C4-2B (cell line): Measurements from ENCODE around the gene MSI2.

Experiments
- H3K27ac ChIP-seq: fragments of 450-650 bp; 2 replicates; pipeline ENCODE4 v1.5.1; 2017
- ZFX ChIP-seq: fragments of 450-650 bp; IDR thresholded peaks from 2 replicates; pipeline ENCODE4 v1.6.1; 2017
- TF ChIP-seq, protein P1 (sequence below): fragments of 450-650 bp; conservative IDR thresholded peaks from 2 replicates; pipeline ENCODE4 v1.5.1; 2017; ENCODE audit warnings: mild to moderate bottlenecking

Gene MSI2

DNA sequence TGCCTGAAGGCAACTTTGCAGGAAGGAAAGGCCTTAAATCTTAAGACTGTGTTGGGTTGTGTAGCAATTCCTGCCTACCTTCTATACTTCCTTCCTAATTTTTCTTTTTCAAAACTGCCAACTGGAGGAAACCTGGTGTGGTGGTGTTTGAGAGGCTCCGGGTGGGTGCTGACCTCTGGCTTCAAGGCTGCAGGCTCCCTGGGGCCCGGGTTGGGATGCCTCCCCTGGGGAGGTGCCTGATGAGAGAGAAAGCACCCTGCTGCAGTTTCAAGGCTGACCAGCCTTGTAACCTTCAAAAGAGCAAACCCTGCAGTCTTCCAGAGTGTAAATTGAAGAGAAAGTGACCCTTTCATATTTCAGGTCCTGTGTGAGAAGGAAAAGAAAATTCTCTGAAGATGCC lies 55.9 kb downstream of the MSI2 start:
- TF ChIP-seq ZFX: no peak
- TF ChIP-seq, protein P1, sequence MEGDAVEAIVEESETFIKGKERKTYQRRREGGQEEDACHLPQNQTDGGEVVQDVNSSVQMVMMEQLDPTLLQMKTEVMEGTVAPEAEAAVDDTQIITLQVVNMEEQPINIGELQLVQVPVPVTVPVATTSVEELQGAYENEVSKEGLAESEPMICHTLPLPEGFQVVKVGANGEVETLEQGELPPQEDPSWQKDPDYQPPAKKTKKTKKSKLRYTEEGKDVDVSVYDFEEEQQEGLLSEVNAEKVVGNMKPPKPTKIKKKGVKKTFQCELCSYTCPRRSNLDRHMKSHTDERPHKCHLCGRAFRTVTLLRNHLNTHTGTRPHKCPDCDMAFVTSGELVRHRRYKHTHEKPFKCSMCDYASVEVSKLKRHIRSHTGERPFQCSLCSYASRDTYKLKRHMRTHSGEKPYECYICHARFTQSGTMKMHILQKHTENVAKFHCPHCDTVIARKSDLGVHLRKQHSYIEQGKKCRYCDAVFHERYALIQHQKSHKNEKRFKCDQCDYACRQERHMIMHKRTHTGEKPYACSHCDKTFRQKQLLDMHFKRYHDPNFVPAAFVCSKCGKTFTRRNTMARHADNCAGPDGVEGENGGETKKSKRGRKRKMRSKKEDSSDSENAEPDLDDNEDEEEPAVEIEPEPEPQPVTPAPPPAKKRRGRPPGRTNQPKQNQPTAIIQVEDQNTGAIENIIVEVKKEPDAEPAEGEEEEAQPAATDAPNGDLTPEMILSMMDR: no peak
- no peak overlapping the region for H3K27ac ChIP-seq

DNA sequence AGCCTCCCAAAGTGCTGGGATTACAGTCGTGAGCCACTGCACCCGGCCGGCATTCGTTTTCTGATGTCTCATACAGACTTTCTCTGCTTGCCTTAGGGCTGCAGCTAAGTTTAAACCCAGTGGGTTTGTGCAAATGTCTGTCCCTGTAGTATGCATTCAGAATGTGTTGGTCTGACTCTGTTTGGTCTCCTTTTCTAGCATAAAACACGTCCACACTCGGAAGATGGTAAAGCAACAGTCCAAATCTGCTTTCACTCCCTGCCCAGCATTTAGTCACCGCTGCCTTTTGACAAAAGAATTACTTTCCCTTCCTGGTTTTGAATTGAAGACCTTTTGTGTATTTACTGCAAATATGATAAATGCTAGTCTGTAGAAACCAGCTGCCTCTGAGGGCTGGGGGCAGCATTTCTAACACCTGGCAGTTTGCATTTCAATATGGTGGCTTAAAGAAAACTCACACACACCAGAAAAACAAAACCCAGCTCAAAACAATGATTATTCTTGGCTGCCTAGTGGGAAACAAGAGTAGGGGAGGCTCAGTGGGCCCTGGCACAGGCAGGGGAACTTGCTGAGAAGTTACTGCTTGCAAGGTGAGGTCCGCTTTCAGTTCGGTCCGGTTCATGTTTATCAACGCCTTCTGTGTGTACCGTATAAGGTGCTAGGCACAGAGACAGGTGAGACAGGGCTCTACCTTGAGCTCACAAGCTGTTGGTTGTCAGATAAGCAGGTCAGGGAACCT lies 56.9 kb downstream of the MSI2 start:
- TF ChIP-seq, protein P1: no peak
- no peak for TF ChIP-seq ZFX
- no peak overlapping the region for H3K27ac ChIP-seq

- TF ChIP-seq, protein P1: no peak
- TF ChIP-seq ZFX: no peak
Measured at GRCh38 chr17:57315061-57316015, 59.0 kb downstream of the MSI2 start.

GRCh38 chr17:57316361-57316760 lies 60.0 kb downstream of the MSI2 start:
- no peak overlapping the region for H3K27ac ChIP-seq
- TF ChIP-seq, protein P1: no peak
- TF ChIP-seq ZFX: no peak

More at GRCh38 chr17:57315061-57316015, 59.0 kb downstream of the MSI2 start:
- no peak overlapping the region for H3K27ac ChIP-seq

DNA sequence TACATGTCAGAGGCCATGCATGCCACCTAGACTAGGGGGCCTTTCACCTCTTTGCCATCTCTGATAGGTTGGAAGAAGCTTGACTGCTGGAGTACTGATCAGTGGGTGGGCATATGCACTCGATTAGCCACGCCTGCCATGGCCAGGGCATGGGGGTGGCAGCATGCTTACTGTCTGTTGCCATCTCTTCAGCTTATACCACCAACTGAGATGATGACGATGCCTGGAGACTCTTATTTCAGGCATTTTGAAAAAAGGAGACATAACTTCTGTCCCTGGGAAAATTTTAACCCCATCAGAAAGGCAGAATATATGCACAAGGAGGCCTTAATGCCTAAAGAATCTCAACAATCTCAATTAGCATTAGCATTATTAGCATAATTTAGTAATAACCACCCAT lies 60.8 kb downstream of the MSI2 start:
- TF ChIP-seq ZFX: no peak
- TF ChIP-seq, protein P1: no peak
- H3K27ac ChIP-seq: no peak overlapping the region

DNA sequence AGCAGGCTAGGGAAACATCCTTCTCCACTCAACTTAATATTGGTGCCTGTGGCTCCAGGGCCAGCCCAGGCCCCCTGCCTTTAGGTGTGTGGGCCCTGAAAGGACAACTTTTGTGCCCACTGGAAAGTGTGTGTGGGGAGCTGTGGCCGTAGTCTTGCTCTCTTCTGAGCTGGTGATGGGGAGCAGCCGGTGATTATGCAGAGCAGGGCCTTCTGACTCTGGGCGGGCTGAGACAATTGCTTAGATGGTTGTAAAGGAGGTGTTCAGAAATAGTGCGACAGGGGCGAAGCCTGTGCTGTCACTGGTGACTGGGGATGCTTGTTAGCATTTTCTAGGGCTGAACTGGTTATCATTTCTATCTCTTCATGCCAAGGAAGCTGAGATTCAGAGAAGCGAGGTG lies 62.6 kb downstream of the MSI2 start:
- no peak for TF ChIP-seq ZFX
- TF ChIP-seq, protein P1: no peak
- H3K27ac ChIP-seq: no peak overlapping the region

DNA sequence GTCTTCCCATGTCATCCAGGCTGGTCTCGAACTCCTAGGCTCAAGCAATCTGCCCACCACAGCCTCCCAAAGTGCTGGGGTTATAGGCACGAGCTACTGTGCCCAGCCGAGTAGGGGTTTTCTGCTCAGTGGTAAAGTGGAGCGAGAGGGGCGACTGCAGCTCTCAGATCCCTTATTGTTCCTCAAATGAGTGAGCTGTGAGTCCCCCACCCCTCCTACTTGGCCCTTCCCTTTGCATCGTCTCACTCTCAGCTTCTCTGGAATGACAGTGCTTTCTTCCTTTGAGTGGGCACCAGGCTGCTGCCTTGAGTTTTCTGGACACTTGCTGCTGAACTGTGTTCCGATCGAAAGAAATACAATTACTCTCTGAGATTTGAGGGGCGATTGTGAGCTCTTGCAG lies 63.5 kb downstream of the MSI2 start:
- H3K27ac ChIP-seq: no peak overlapping the region
- no peak for TF ChIP-seq ZFX
- TF ChIP-seq, protein P1: no peak
